Glutamatergic neuron (in vitro differentiated cells): Measurements from ENCODE around the gene APOBEC2. TPM values are rescaled to one million over a fixed set of nuclear protein-coding genes. Genes with fewer than 3 reads are reported as not detected.

Source experiments
- DNase-seq: peaks from one replicate; pipeline ENCODE4 v3.0.0; 2022
- H3K27ac Mint-ChIP-seq: one replicate; pipeline ENCODE4 v1.8.0; 2020; ENCODE audit warnings: mild to moderate bottlenecking, mixed read lengths, inconsistent platforms; ENCODE audit not compliant: unreplicated experiment
- H3K27me3 Mint-ChIP-seq: one replicate; pipeline ENCODE4 v1.8.0; 2020; ENCODE audit warnings: mild to moderate bottlenecking, moderate library complexity, mixed read lengths, inconsistent platforms; ENCODE audit not compliant: unreplicated experiment
- H3K36me3 Mint-ChIP-seq: one replicate; pipeline ENCODE4 v1.8.0; 2020; ENCODE audit warnings: mild to moderate bottlenecking, mixed read lengths, inconsistent platforms; ENCODE audit not compliant: unreplicated experiment
- H3K4me1 Mint-ChIP-seq: one replicate; pipeline ENCODE4 v1.8.0; 2020; ENCODE audit warnings: mild to moderate bottlenecking, low read depth, mixed read lengths, inconsistent platforms; ENCODE audit not compliant: unreplicated experiment
- H3K4me3 Mint-ChIP-seq: one replicate; pipeline ENCODE4 v1.8.0; 2020; ENCODE audit warnings: mild to moderate bottlenecking, mixed read lengths, inconsistent platforms; ENCODE audit not compliant: unreplicated experiment
- H3K9me3 Mint-ChIP-seq: one replicate; pipeline ENCODE4 v1.8.0; 2020; ENCODE audit warnings: mild to moderate bottlenecking, moderate library complexity, mixed read lengths, inconsistent platforms; ENCODE audit not compliant: unreplicated experiment
- CTCF ChIP-seq: fragments of 200-600 bp; sonication (generic); IDR thresholded peaks from one replicate; pipeline ENCODE4 v1.5.0; 2021; ENCODE audit not compliant: partially characterized antibody, unreplicated experiment
- total RNA-seq: library from RNA; stranded (reverse); fragmentation: NEBNext Ultra II Directional; extraction: Animal tissue kit (Norgen Biotek cat#: 25700); gene quantifications from one replicate; pipeline ENCODE4 v1.2.1, GENCODE V29; 2021; ENCODE audit not compliant: unreplicated experiment

APOBEC2 gene
- total RNA-seq, 1 donor from 2014 or later, result 0.61 TPM

GRCh38 chr6:41023114-41023513 is 29.9 kb upstream of the APOBEC2 start:
- H3K4me1 Mint-ChIP-seq, result peaks cover 5% of the 10 kb centered on the region
- no peak for TF ChIP-seq CTCF
- no peak overlapping the region for H3K4me3 Mint-ChIP-seq
- H3K27me3 Mint-ChIP-seq, result peaks cover 2% of the 10 kb centered on the region
- H3K27ac Mint-ChIP-seq, result no peak overlapping the region
- peaks cover 3% of the 10 kb centered on the region for H3K36me3 Mint-ChIP-seq
- no peaks in the 10 kb centered on the region for H3K9me3 Mint-ChIP-seq
- no peak for DNase-seq

GRCh38 chr6:41025966-41026530 is 27.0 kb upstream of the APOBEC2 start:
- no peak overlapping the region for H3K27ac Mint-ChIP-seq
- no peak overlapping the region for H3K4me3 Mint-ChIP-seq
- peaks cover 2% of the 10 kb centered on the region for H3K36me3 Mint-ChIP-seq
- H3K4me1 Mint-ChIP-seq, result peaks cover 5% of the 10 kb centered on the region
- peaks cover 8% of the 10 kb centered on the region for H3K27me3 Mint-ChIP-seq
- no peak for TF ChIP-seq CTCF
- peaks cover 2% of the 10 kb centered on the region for H3K9me3 Mint-ChIP-seq
- no peak for DNase-seq

GRCh38 chr6:41027241-41027640 is 25.8 kb upstream of the APOBEC2 start:
- Mint-ChIP-seq H3K4me1 (peaks cover 5% of the 10 kb centered on the region), H3K27me3 (peaks cover 9% of the 10 kb centered on the region), H3K9me3 (peaks cover 3% of the 10 kb centered on the region), H3K36me3 (peaks cover 5% of the 10 kb centered on the region), H3K4me3 (peak overlapping the region; percentile 69), H3K27ac (peak overlapping the region; percentile 45)
- TF ChIP-seq CTCF, result no peak
- no peak for DNase-seq

- H3K9me3 Mint-ChIP-seq, result peaks cover 3% of the 10 kb centered on the region
Observed at GRCh38 chr6:41027799-41028560, 25.0 kb upstream of the APOBEC2 start.

More at GRCh38 chr6:41027799-41028560, 25.0 kb upstream of the APOBEC2 start:
- Mint-ChIP-seq H3K27me3 (peaks cover 9% of the 10 kb centered on the region), H3K27ac (peak overlapping the region; percentile 45), H3K4me3 (peak overlapping the region; percentile 69), H3K4me1 (peaks cover 5% of the 10 kb centered on the region), H3K36me3 (peaks cover 5% of the 10 kb centered on the region)
- peak; percentile 99 for TF ChIP-seq CTCF
- DNase-seq, result peak; percentile 93
